Cortex of kidney (tissue), 1 donor: ENCODE data around the gene KIRREL1.

Experiments
- DNase-seq: peaks from one replicate; lab custom pipeline; 2025; lab: John Stamatoyannopoulos, UW

Gene KIRREL1

GRCh38 chr1:158146739-158147138 lies 153.3 kb downstream of the KIRREL1 start:
- no peak for DNase-seq

- no peak for DNase-seq
Observed at GRCh38 chr1:158147401-158147800, 154.0 kb downstream of the KIRREL1 start.

- DNase-seq: no peak
Observed at GRCh38 chr1:158147869-158148268, 154.4 kb downstream of the KIRREL1 start.

GRCh38 chr1:158148468-158148867 lies 155.0 kb downstream of the KIRREL1 start:
- DNase-seq: no peak

GRCh38 chr1:158149175-158149574 lies 155.7 kb downstream of the KIRREL1 start:
- no peak for DNase-seq
